GM18517 (cell line): ENCODE results near the gene TMEM147.
"Not testable (repeated sequence)": the region's sequence is repeated elsewhere in the genome, so short reads cannot be mapped to it uniquely, and the experiment has no call there.

Experiments
- ATAC-seq: cut with Tn5 transposase; IDR thresholded peaks from one replicate; pipeline ENCODE4 v1.9.1; 2021; ENCODE audit warnings: mild to moderate bottlenecking, moderate library complexity; ENCODE audit not compliant: unreplicated experiment

Gene TMEM147

GRCh38 chr19:35561436-35561835, 16.0 kb downstream of the TMEM147 start:
- ATAC-seq: no peak

GRCh38 chr19:35562336-35562735, 16.9 kb downstream of the TMEM147 start:
- no peak for ATAC-seq

- no peak for ATAC-seq
Measured at GRCh38 chr19:35562776-35563175, 17.4 kb downstream of the TMEM147 start.

GRCh38 chr19:35563207-35563829, 17.9 kb downstream of the TMEM147 start, which contains the start of gene ATP4A:
TSS of gene ATP4A (minus strand) at chr19:35563658. CDS start at chr19:35563629, 29 bp downstream.
- ATAC-seq: no peak

- ATAC-seq: no peak
Measured at GRCh38 chr19:35565016-35565856, 19.8 kb downstream of the TMEM147 start.

- ATAC-seq: no peak
Measured at GRCh38 chr19:35566738-35567137, 21.3 kb downstream of the TMEM147 start.

- ATAC-seq: no peak
Measured at GRCh38 chr19:35569281-35569781, 23.9 kb downstream of the TMEM147 start.

- ATAC-seq: no peak
Measured at GRCh38 chr19:35571406-35571965, 26.1 kb downstream of the TMEM147 start.

- ATAC-seq: no peak
Measured at GRCh38 chr19:35577918-35578317, 32.5 kb downstream of the TMEM147 start.

GRCh38 chr19:35578707-35579106, 33.3 kb downstream of the TMEM147 start:
- ATAC-seq: no peak

GRCh38 chr19:35582760-35583159, 37.3 kb downstream of the TMEM147 start:
- no peak for ATAC-seq

- ATAC-seq: no peak
Measured at GRCh38 chr19:35585848-35586247, 40.4 kb downstream of the TMEM147 start, which contains the start of gene PMIS2. TSS of gene PMIS2 (plus strand) at chr19:35586173. CDS start at chr19:35586260, 87 bp downstream.

GRCh38 chr19:35587321-35587720, 41.9 kb downstream of the TMEM147 start:
- ATAC-seq: no peak

GRCh38 chr19:35590875-35591274, 45.4 kb downstream of the TMEM147 start:
- ATAC-seq: no peak

GRCh38 chr19:35592226-35592625, 46.8 kb downstream of the TMEM147 start:
- no peak for ATAC-seq

GRCh38 chr19:35595026-35595425, 49.6 kb downstream of the TMEM147 start:
- ATAC-seq: not testable (repeated sequence)

- ATAC-seq: no peak
Measured at GRCh38 chr19:35595928-35596327, 50.5 kb downstream of the TMEM147 start.

GRCh38 chr19:35596366-35596999, 51.1 kb downstream of the TMEM147 start:
- peak; percentile 65 for ATAC-seq
